ENCODE results near the gene GNB4.

GRCh38 chr3:179460260-179460659 is 9.0 kb upstream of the GNB4 start:
- TF ChIP-seq POLR2A (IDR thresholded peaks at IDR 0.05; ENCODE audit: low read depth, low read length) (no peak), CTCF (IDR thresholded peaks at IDR 0.05; ENCODE audit: extremely low read depth in 1 of 2, insufficient read depth in 1 of 2, low read depth in 1 of 2, low read length in 2 of 2) (no peak), EZH2 (IDR thresholded peaks at IDR 0.05; ENCODE audit: borderline replicate concordance, low read depth, low read length, severe bottlenecking) (no peak), MYC (IDR thresholded peaks at IDR 0.05; ENCODE audit: low read depth, low read length) (no peak), POLR2AphosphoS5 (IDR thresholded peaks at IDR 0.05; ENCODE audit: insufficient read depth, low read depth, low read length) (no peak), MAX (IDR thresholded peaks at IDR 0.05; ENCODE audit: insufficient read depth, insufficient read length) (no peak)

Measured in endothelial cell of umbilical vein (primary cell).